Measurements from ENCODE around the gene CLIP3.

GRCh38 chr19:35990156-35990555, 42.5 kb downstream of the CLIP3 start:
- no peak for TF ChIP-seq USF2 (IDR thresholded peaks at IDR 0.05)
- TF ChIP-seq, protein P1, sequence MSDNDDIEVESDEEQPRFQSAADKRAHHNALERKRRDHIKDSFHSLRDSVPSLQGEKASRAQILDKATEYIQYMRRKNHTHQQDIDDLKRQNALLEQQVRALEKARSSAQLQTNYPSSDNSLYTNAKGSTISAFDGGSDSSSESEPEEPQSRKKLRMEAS (IDR thresholded peaks at IDR 0.05): no peak
